Mucosa of descending colon (tissue), 3 donors: ENCODE results near the gene LRRC28. TPM values are rescaled to one million over a fixed set of nuclear protein-coding genes. Genes with fewer than 3 reads are reported as not detected.

Source experiments
- ATAC-seq: fragments of 200-7000 bp; cut with Tn5 transposase; one replicate; pipeline ENCODE4 v1.9.1; 2020; ENCODE audit warnings: mild to moderate bottlenecking, moderate library complexity
- DNase-seq, 3 donors: peaks; one replicate each; pipeline ENCODE4 v3.0.0-alpha.2; 2020
- H3K36me3 ChIP-seq: fragments of 200-600 bp; one replicate; pipeline ENCODE4 v1.8.0; 2021; ENCODE audit warnings: low read depth, mild to moderate bottlenecking
- H3K4me1 ChIP-seq: fragments of 200-600 bp; one replicate; pipeline ENCODE4 v1.8.0; 2021; ENCODE audit warnings: low read depth, mild to moderate bottlenecking
- H3K4me3 ChIP-seq: fragments of 200-600 bp; one replicate; pipeline ENCODE4 v1.8.0; 2021; ENCODE audit warnings: mild to moderate bottlenecking
- H3K9me3 ChIP-seq: fragments of 200-600 bp; one replicate; pipeline ENCODE4 v1.8.0; 2021; ENCODE audit warnings: mild to moderate bottlenecking
- intact Hi-C, 2 donors: fragments of 100-400 bp; cut with DNase I in 1 of 2; cut with micrococcal nuclease in 1 of 2; formaldehyde crosslinking; loops; one replicate each; pipeline versions ENCODE4 v1.11.0 to v1.11.1; 2022; cut with DNase I, micrococcal nuclease
- total RNA-seq, 3 donors: library from RNA; stranded (reverse); fragmentation: NEBNext Ultra II Directional in 2 of 3; extraction: Animal tissue kit (Norgen Biotek cat#: 25700) in 2 of 3; gene quantifications; one replicate each; pipeline versions ENCODE4 v1.2.1 to v1.2.4, GENCODE V29; 2021 to 2023
- TF ChIP-seq, protein P1 (sequence below): fragments of 200-600 bp; IDR thresholded peaks from one replicate; pipeline ENCODE4 v1.8.0; 2022; ENCODE audit warnings: antibody characterized with exemption, mild to moderate bottlenecking
- donor health status: DM: no; HTN: no; CAD: no; lungs with moderate emphysema.
- donor health status: DM: no; HTN: no; CAD: no.
- donor health status: DM: no; HTN: yes; CAD: no.

Gene LRRC28
- total RNA-seq, 3 donors from 2014 or later: 26.0 to 41.6 (median 27.7) TPM

DNA sequence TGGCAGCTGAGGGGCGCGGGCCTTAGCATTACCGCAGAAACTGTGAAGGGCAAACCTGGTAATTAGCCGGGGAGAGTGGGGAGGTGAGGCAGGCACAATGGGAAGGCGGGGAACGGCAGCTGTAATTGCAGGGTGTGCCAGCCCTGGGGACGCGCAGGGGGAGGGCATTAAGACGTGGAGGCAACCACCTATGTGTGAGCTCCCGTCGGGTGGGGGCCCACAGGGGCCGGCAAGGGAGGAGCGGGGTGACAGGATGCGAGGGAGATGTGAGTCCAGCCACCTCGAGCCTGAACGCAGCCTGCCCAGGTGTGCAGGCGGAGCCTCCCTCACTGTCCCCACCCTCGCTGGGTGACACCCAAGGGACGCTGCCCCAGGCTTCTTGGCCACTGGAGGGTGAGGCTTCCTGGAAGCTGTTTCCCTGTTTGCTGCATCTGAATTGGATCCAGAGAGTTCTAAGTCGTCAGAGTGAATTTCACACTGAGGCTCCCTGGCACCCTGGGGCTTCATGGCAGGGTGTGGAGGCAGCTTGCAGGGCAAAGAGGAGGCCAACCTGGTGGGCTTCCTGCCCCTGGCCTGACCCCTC lies 183.9 kb downstream of the LRRC28 start:
- H3K4me3 ChIP-seq: no peak overlapping the region
- TF ChIP-seq, protein P1, sequence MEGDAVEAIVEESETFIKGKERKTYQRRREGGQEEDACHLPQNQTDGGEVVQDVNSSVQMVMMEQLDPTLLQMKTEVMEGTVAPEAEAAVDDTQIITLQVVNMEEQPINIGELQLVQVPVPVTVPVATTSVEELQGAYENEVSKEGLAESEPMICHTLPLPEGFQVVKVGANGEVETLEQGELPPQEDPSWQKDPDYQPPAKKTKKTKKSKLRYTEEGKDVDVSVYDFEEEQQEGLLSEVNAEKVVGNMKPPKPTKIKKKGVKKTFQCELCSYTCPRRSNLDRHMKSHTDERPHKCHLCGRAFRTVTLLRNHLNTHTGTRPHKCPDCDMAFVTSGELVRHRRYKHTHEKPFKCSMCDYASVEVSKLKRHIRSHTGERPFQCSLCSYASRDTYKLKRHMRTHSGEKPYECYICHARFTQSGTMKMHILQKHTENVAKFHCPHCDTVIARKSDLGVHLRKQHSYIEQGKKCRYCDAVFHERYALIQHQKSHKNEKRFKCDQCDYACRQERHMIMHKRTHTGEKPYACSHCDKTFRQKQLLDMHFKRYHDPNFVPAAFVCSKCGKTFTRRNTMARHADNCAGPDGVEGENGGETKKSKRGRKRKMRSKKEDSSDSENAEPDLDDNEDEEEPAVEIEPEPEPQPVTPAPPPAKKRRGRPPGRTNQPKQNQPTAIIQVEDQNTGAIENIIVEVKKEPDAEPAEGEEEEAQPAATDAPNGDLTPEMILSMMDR: no peak
- intact Hi-C loops: no loop called here
- ATAC-seq (peak; percentile 92), DNase-seq (peak; percentile 89 to 94 (median 92))
- no peaks in the 10 kb centered on the region for H3K9me3 ChIP-seq
- peaks cover 32% of the 10 kb centered on the region for H3K4me1 ChIP-seq
- H3K36me3 ChIP-seq: no peaks in the 10 kb centered on the region

DNA sequence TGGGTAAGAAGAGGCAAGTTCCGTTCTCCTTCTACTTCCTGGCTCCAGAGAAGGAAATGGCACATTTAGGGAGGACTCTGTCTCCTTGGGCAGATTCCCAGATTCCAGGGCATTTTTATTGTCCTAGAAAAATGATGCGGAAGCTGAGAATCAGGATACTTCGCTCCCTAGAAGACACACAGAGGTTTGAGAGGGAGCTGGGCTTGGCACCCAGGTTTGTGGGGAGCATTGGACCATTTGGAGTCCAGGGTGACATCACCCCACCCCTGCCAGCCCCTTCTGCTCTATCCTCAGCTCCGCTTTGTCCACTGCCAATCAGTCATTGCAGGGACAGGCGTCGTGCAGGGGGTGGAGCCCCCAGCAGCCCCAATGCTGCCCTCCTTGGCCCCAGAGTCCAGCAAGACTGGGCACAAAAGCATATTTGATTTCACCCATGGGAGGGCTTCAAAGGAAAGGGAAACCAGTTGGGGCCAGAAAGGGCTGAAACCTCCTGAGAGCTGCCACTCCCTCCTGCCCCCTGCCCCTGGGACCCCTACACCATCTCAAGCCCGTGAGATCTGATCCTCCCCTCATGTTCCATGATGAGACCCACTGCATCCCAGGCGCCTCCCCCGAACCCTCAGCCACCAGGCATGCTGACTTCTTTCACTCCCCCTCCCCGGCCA lies 184.7 kb downstream of the LRRC28 start:
- DNase-seq (peak in 1 of 3 donors; percentile 54), ATAC-seq (peak; percentile 46)
- Histone ChIP-seq H3K36me3 (no peaks in the 10 kb centered on the region), H3K4me1 (peaks cover 32% of the 10 kb centered on the region), H3K9me3 (no peaks in the 10 kb centered on the region), H3K4me3 (no peak overlapping the region)
- TF ChIP-seq, protein P1: no peak
- intact Hi-C loops: no loop called here

DNA sequence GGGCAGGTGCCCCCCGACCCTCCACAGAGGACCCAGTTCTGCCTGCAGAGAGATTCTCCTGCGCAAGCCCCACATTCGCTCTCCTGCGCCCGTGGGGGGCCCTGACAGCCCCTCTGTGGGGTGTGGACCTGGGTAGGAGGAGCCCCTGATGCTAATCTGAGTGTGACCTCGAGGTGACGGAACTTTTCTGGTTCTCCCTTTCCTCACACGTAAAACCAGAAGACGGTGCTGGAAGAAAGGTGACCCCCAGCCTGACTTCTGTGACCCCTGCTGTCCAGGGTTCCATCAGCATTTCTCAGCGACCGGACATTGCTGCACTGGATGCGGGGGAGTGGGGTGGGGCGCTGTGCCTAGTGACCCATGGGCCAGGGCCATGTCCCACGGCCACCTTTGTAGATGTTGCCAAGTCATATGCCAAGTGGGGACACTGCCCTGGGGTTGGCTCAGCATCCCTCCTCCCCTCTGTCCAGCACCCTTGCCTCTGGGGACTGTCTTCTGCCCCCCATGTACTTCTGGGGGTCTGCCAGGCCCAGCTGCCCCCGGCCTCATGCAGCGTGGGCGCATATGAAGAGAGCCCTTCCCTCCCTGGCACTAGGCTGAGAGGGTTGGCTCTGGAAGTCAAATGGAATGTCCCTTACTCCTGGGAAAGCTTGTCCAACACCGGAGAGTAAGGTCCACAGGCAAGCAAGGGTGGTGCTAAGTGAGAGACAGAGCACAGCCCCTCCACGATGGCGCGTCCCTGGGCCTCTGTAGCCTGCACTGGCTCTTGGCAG lies 185.4 kb downstream of the LRRC28 start:
- no peak for ATAC-seq
- no peak overlapping the region for H3K4me3 ChIP-seq

DNA sequence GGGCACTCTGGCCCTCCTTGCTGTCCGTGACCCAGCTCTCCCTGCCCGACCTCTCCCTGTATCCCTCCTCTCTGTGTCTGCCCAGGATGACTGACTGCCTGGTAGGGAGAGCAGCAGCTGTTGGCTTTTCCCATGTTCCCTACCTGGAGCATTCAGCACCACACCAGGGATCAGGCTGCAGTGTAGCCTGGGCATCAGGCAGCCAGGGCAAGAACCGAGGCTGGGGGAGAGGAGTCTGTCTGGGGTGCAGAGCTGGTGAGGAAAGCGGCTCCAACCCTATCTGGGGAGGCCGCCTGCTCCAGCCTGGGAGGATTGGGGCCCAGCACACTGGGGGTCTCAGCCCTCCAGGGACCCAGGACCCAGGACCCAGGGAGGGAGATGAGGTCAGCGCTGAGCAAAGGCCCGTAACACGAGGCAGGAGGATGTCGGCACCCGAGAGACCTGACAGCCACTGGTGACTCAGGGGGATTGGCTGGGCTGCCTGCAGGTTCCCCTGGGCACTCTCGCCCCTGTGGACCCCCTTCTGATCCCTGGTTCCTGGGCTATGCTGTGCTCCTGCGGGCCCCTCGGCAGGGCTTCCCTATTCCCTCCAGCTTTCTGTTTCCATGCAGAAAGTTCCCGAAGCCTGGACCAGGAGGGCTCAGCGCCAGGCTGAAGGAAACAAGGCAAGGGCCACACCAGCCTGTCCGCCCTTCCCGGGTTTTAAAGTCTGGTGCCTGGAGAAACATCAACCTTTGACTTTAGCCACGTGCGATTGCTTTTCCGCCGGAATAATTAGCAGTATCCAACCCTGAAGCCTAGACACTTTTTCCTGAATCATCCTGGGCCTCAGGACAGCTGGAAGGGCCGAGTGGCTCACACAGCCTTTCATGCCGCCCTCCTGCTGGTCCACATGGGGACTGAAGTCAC lies 186.3 kb downstream of the LRRC28 start:
- TF ChIP-seq, protein P1: no peak
- H3K9me3 ChIP-seq: no peaks in the 10 kb centered on the region
- ATAC-seq (no peak), DNase-seq (peak in 1 of 3 donors; percentile 6)
- H3K4me3 ChIP-seq: no peak overlapping the region
- intact Hi-C loops: no loop called here
- H3K4me1 ChIP-seq: peaks cover 41% of the 10 kb centered on the region
- no peaks in the 10 kb centered on the region for H3K36me3 ChIP-seq

More for the DNA sequence above, 185.4 kb downstream of the LRRC28 start:
- intact Hi-C loops: no loop called here
- Histone ChIP-seq H3K9me3 (no peaks in the 10 kb centered on the region), H3K36me3 (no peaks in the 10 kb centered on the region), H3K4me1 (peaks cover 33% of the 10 kb centered on the region)
- DNase-seq: peak in 1 of 3 donors; percentile 14
- TF ChIP-seq, protein P1: no peak

DNA sequence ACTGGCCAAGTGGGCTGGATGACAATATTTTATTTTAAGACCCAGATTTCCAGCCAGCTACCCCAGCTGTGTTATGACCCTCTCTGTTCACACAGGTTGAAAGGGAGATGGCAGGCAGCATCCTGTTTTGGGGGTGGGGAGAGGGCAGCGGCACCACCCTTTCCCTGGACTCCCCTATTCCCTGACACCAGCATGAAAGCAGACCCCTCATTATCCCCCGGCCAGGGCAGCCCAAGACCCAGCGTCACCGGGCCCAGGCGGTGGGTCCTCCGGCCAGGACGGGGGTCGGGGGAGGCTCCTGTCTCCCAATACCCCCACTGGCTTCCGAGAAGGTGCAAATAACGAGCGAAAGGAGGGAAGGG lies 186.9 kb downstream of the LRRC28 start:
- DNase-seq (peak in 1 of 3 donors; percentile 1), ATAC-seq (no peak)
- H3K4me1 ChIP-seq: peaks cover 37% of the 10 kb centered on the region

More for the DNA sequence above, 186.9 kb downstream of the LRRC28 start:
- intact Hi-C loops: no loop called here
- H3K9me3 ChIP-seq: no peaks in the 10 kb centered on the region
- H3K4me3 ChIP-seq: no peak overlapping the region
- TF ChIP-seq, protein P1: no peak
- H3K36me3 ChIP-seq: no peaks in the 10 kb centered on the region
